Left colon (tissue), 2 donors: ENCODE measurements around the gene KMO. TPM values are rescaled to one million over a fixed set of nuclear protein-coding genes. Genes with fewer than 3 reads are reported as not detected.

Experiments
- ATAC-seq: fragments of 200-7000 bp; cut with Tn5 transposase; one replicate; pipeline ENCODE4 v1.9.1; 2020; ENCODE audit warnings: mild to moderate bottlenecking, moderate library complexity
- DNase-seq, 2 donors: peaks; one replicate each; pipeline ENCODE4 v3.0.0-alpha.2; 2020
- intact Hi-C, 2 donors: fragments of 100-400 bp; cut with DNase I in 1 of 2; cut with micrococcal nuclease in 1 of 2; formaldehyde crosslinking; loops; one replicate each; pipeline versions ENCODE4 v1.11.2 to v1.14.0; 2022; cut with DNase I, micrococcal nuclease
- long read RNA-seq: library from polyadenylated mRNA; unstranded; transcript quantifications from one replicate; pipeline ENCODE4 v2.0.0, GENCODE V29; 2021
- total RNA-seq, 2 donors: library from RNA; stranded (reverse); fragmentation: NEBNext Ultra II Directional; extraction: Animal tissue kit (Norgen Biotek cat#: 25700); gene quantifications; one replicate each; pipeline ENCODE4 v1.2.1, GENCODE V29; 2021
- donor health status: DM: no; HTN: no; CAD: no.
- donor health status: DM: yes; HTN: yes; CAD: no.

Gene KMO
- total RNA-seq, result under 1 TPM; 0.21 to 0.78 TPM
- long read RNA-seq, result 0 reads

GRCh38 chr1:241532162-241532531, at the start of gene KMO:
KMO (plus strand) TSS chr1:241532378; CDS start chr1:241532445, 67 bp downstream.
- ATAC-seq (peak; percentile 57), DNase-seq (no peak)
- intact Hi-C loops, result no loop called here

- ATAC-seq (no peak), DNase-seq (no peak)
- intact Hi-C loops, result no loop called here
Measured at GRCh38 chr1:241482761-241483250, 49.4 kb upstream of the KMO start.

- no peak for ATAC-seq
- intact Hi-C loops, result no loop called here
- DNase-seq, result no peak
Measured at GRCh38 chr1:241485145-241485544, 47.0 kb upstream of the KMO start.

- ATAC-seq (no peak), DNase-seq (no peak)
- intact Hi-C loops, result no loop called here
Measured at GRCh38 chr1:241485554-241485992, 46.6 kb upstream of the KMO start.

GRCh38 chr1:241488739-241489138, 43.4 kb upstream of the KMO start:
- no peak for ATAC-seq
- no peak for DNase-seq
- intact Hi-C loops, result no loop called here

- DNase-seq, result no peak
- ATAC-seq, result no peak
- intact Hi-C loops, result no loop called here
Measured at GRCh38 chr1:241495741-241496140, 36.4 kb upstream of the KMO start.

GRCh38 chr1:241499910-241500309, 32.3 kb upstream of the KMO start:
- intact Hi-C loops, result no loop called here
- no peak for DNase-seq
- ATAC-seq, result no peak

- DNase-seq (no peak), ATAC-seq (no peak)
- intact Hi-C loops, result no loop called here
Measured at GRCh38 chr1:241503444-241503843, 28.7 kb upstream of the KMO start.

- intact Hi-C loops, result no loop called here
- ATAC-seq (no peak), DNase-seq (no peak)
Measured at GRCh38 chr1:241507189-241507863, 24.9 kb upstream of the KMO start.

GRCh38 chr1:241513378-241513777, 18.8 kb upstream of the KMO start:
- DNase-seq (no peak), ATAC-seq (no peak)
- intact Hi-C loops, result no loop called here

- peak; percentile 45 for ATAC-seq
- DNase-seq, result peak in 1 of 2 donors; percentile 26
Measured at GRCh38 chr1:241518476-241519307, 13.5 kb upstream of the KMO start.

GRCh38 chr1:241519308-241520079, 12.7 kb upstream of the KMO start, which contains the start of gene FH:
FH (minus strand) TSS chr1:241519755; CDS start chr1:241519722, 33 bp downstream.
- intact Hi-C loops, result loop anchor here in 1 of 2 donors (10.0 kb wide), 1 partner anchor 325 kb away; the partner anchor contains the start of gene EXO1
- ATAC-seq (peak; percentile 98), DNase-seq (peak; percentile 97)

More at GRCh38 chr1:241518476-241519307, 13.5 kb upstream of the KMO start:
- intact Hi-C loops, result no loop called here

- DNase-seq (no peak), ATAC-seq (no peak)
- intact Hi-C loops, result loop anchor here in 1 of 2 donors (10.0 kb wide), 1 partner anchor 325 kb away; the partner anchor contains the start of gene EXO1
Measured at GRCh38 chr1:241520080-241520465, 12.1 kb upstream of the KMO start.

GRCh38 chr1:241521718-241522117, 10.5 kb upstream of the KMO start:
- ATAC-seq (no peak), DNase-seq (no peak)
- intact Hi-C loops, result loop anchor here in 1 of 2 donors (10.0 kb wide), 1 partner anchor 323 kb away; the partner anchor contains the start of gene EXO1

GRCh38 chr1:241525026-241525425, 7.2 kb upstream of the KMO start:
- intact Hi-C loops, result loop anchor here in 1 of 2 donors (10.0 kb wide), 1 partner anchor 320 kb away; the partner anchor contains the start of gene EXO1
- DNase-seq, result no peak
- ATAC-seq, result no peak

- intact Hi-C loops, result loop anchor here in 1 of 2 donors (10.0 kb wide), 1 partner anchor 318 kb away; the partner anchor contains the start of gene EXO1
- DNase-seq, result no peak
- ATAC-seq, result no peak
Measured at GRCh38 chr1:241527146-241527545, 5.0 kb upstream of the KMO start.

- ATAC-seq (peak; percentile 88), DNase-seq (no peak)
- intact Hi-C loops, result no loop called here
Measured at GRCh38 chr1:241531195-241532161, 700 bp upstream of the KMO start.

- ATAC-seq, result no peak
- DNase-seq, result peak; percentile 13 to 34
- intact Hi-C loops, result no loop called here
Measured at GRCh38 chr1:241532864-241533263, 686 bp downstream of the KMO start.
